Activated T-cell treated with anti-CD3 and anti-CD28 coated beads, Interleukin-2, amount 50 U/mL, for 4 hours (primary cell): ENCODE results near the gene PLPPR5. TPM values are rescaled to one million over a fixed set of nuclear protein-coding genes. Genes with fewer than 3 reads are reported as not detected.
"Not testable (repeated sequence)": the region's sequence is repeated elsewhere in the genome, so short reads cannot be mapped to it uniquely, and the experiment has no call there.

Source experiments
- ATAC-seq, 2 donors: fragments of 200-7000 bp; cut with Tn5 transposase; one replicate each; pipeline ENCODE4 v1.10.0; 2021
- DNase-seq: peaks from one replicate; pipeline ENCODE4 v3.0.0-alpha.2; 2020
- H3K27me3 Mint-ChIP-seq: one replicate; pipeline ENCODE4 v1.8.0; 2021; ENCODE audit warnings: low read depth, mixed read lengths
- H3K36me3 Mint-ChIP-seq: one replicate; pipeline ENCODE4 v1.8.0; 2022; ENCODE audit warnings: mixed read lengths; ENCODE audit not compliant: insufficient read depth
- H3K4me1 Mint-ChIP-seq: one replicate; pipeline ENCODE4 v1.8.0; 2021; ENCODE audit warnings: low read depth, mixed read lengths
- H3K4me3 Mint-ChIP-seq: one replicate; pipeline ENCODE4 v1.8.0; 2021; ENCODE audit warnings: mild to moderate bottlenecking, moderate library complexity, mixed read lengths
- H3K9me3 Mint-ChIP-seq: one replicate; pipeline ENCODE4 v1.8.0; 2021; ENCODE audit warnings: mixed read lengths
- total RNA-seq, 3 donors: library from RNA; stranded (reverse); gene quantifications; one replicate each; pipeline ENCODE4 v1.2.1, GENCODE V29; 2021

Gene PLPPR5
- total RNA-seq, 3 donors from 2014 or later = not detected

GRCh38 chr1:98884864-98885263 is 119.8 kb downstream of the PLPPR5 start:
- DNase-seq = no peak
- Mint-ChIP-seq H3K27me3 (no peaks in the 10 kb centered on the region), H3K36me3 (peaks cover 5% of the 10 kb centered on the region), H3K4me3 (no peak overlapping the region), H3K4me1 (no peaks in the 10 kb centered on the region), H3K9me3 (peaks cover 9% of the 10 kb centered on the region)
- ATAC-seq = no peak

GRCh38 chr1:98881901-98882300 is 122.8 kb downstream of the PLPPR5 start:
- ATAC-seq (no peak), DNase-seq (no peak)
- Mint-ChIP-seq H3K4me3 (no peak overlapping the region), H3K36me3 (peaks cover 14% of the 10 kb centered on the region), H3K27me3 (no peaks in the 10 kb centered on the region), H3K9me3 (peaks cover 32% of the 10 kb centered on the region), H3K4me1 (no peaks in the 10 kb centered on the region)

- H3K4me1 Mint-ChIP-seq, DNase-seq, H3K4me3 Mint-ChIP-seq, H3K27me3 Mint-ChIP-seq, ATAC-seq: not testable (repeated sequence)
- H3K9me3 Mint-ChIP-seq = peaks cover 35% of the 10 kb centered on the region
- peaks cover 14% of the 10 kb centered on the region for H3K36me3 Mint-ChIP-seq
These were observed 123.4 kb downstream of the PLPPR5 start for GRCh38 chr1:98881234-98881633.

GRCh38 chr1:98874828-98875227 is 129.8 kb downstream of the PLPPR5 start:
- Mint-ChIP-seq H3K36me3 (peaks cover 14% of the 10 kb centered on the region), H3K4me1 (peaks cover 24% of the 10 kb centered on the region), H3K4me3 (no peak overlapping the region), H3K27me3 (no peaks in the 10 kb centered on the region), H3K9me3 (peaks cover 66% of the 10 kb centered on the region)
- ATAC-seq (no peak), DNase-seq (no peak)

GRCh38 chr1:98870959-98871903 is 133.4 kb downstream of the PLPPR5 start:
- Mint-ChIP-seq H3K4me3 (peak overlapping the region; percentile 79), H3K4me1 (peaks cover 22% of the 10 kb centered on the region), H3K27me3 (no peaks in the 10 kb centered on the region), H3K9me3 (peaks cover 46% of the 10 kb centered on the region), H3K36me3 (peaks cover 8% of the 10 kb centered on the region)
- DNase-seq (peak; percentile 4), ATAC-seq (peak; percentile 91 to 93)

GRCh38 chr1:98865796-98866195 is 138.9 kb downstream of the PLPPR5 start:
- ATAC-seq (no peak), DNase-seq (no peak)
- peaks cover 17% of the 10 kb centered on the region for H3K9me3 Mint-ChIP-seq
- H3K36me3 Mint-ChIP-seq = peaks cover 5% of the 10 kb centered on the region
- no peaks in the 10 kb centered on the region for H3K27me3 Mint-ChIP-seq
- peaks cover 4% of the 10 kb centered on the region for H3K4me1 Mint-ChIP-seq
- no peak overlapping the region for H3K4me3 Mint-ChIP-seq

GRCh38 chr1:98860329-98860728 is 144.3 kb downstream of the PLPPR5 start:
- ATAC-seq (no peak), DNase-seq (no peak)
- no peaks in the 10 kb centered on the region for H3K27me3 Mint-ChIP-seq
- H3K36me3 Mint-ChIP-seq = peaks cover 3% of the 10 kb centered on the region
- H3K4me1 Mint-ChIP-seq = peaks cover 2% of the 10 kb centered on the region
- peaks cover 2% of the 10 kb centered on the region for H3K9me3 Mint-ChIP-seq
- H3K4me3 Mint-ChIP-seq = no peak overlapping the region

- Mint-ChIP-seq H3K4me3 (no peak overlapping the region), H3K27me3 (no peaks in the 10 kb centered on the region), H3K9me3 (no peaks in the 10 kb centered on the region), H3K4me1 (peaks cover 19% of the 10 kb centered on the region), H3K36me3 (no peaks in the 10 kb centered on the region)
- peak in 1 of 2 donors; percentile 50 for ATAC-seq
- DNase-seq = no peak
These were observed 150.5 kb downstream of the PLPPR5 start for GRCh38 chr1:98854137-98854536.

GRCh38 chr1:98849969-98850636 is 154.6 kb downstream of the PLPPR5 start:
- Mint-ChIP-seq H3K27me3 (no peaks in the 10 kb centered on the region), H3K36me3 (no peaks in the 10 kb centered on the region), H3K4me3 (peak overlapping the region; percentile 19), H3K9me3 (peaks cover 12% of the 10 kb centered on the region), H3K4me1 (peaks cover 20% of the 10 kb centered on the region)
- DNase-seq = no peak
- ATAC-seq = no peak

GRCh38 chr1:98842241-98842640 is 162.4 kb downstream of the PLPPR5 start:
- no peak for ATAC-seq
- Mint-ChIP-seq H3K27me3 (no peaks in the 10 kb centered on the region), H3K9me3 (peaks cover 14% of the 10 kb centered on the region), H3K36me3 (no peaks in the 10 kb centered on the region), H3K4me1 (peaks cover 13% of the 10 kb centered on the region), H3K4me3 (no peak overlapping the region)
- DNase-seq = no peak
